Keratinocyte (primary cell): Measurements from ENCODE around the gene TMEM94. TPM values are rescaled to one million over a fixed set of nuclear protein-coding genes. Genes with fewer than 3 reads are reported as not detected.

Experiments
- DNase-seq: peaks from one replicate; pipeline ENCODE4 v3.0.0-alpha.2; 2011; ENCODE audit warnings: low read depth, missing footprints, low spot score
- FAIRE-seq: peaks from 2 replicates; lab custom pipeline; 2011; peaks lifted over from hg19 to GRCh38; lab: Jason Lieb, UNC
- H2AFZ ChIP-seq: 2 replicates; pipeline ENCODE4 v1.6.0; 2012; ENCODE audit warnings: low read length, control low read depth, inconsistent platforms; ENCODE audit not compliant: control insufficient read depth
- H3K27ac ChIP-seq: 2 replicates; pipeline ENCODE4 v1.5.1; 2011; ENCODE audit warnings: low read length; ENCODE audit not compliant: control insufficient read depth, insufficient read depth
- H3K27me3 ChIP-seq: 3 replicates; pipeline ENCODE4 v1.6.0; 2011; ENCODE audit warnings: low read length; ENCODE audit not compliant: control insufficient read depth, insufficient read depth; ENCODE audit errors: extremely low read depth
- H3K36me3 ChIP-seq, 2 experiments: 2 replicates in 1 of 2; 3 replicates in 1 of 2; pipeline ENCODE4 v1.5.1; 2011; ENCODE audit warnings: low read length in 2 of 2, mild to moderate bottlenecking in 1 of 2; ENCODE audit not compliant: control insufficient read depth in 2 of 2, insufficient read depth in 2 of 2; ENCODE audit errors: extremely low read depth in 1 of 2
- H3K4me1 ChIP-seq: 3 replicates; pipeline ENCODE4 v1.5.1; 2011; ENCODE audit warnings: low read length; ENCODE audit not compliant: control insufficient read depth, insufficient read depth; ENCODE audit errors: extremely low read depth
- H3K4me2 ChIP-seq: 3 replicates; pipeline ENCODE4 v1.6.0; 2011; ENCODE audit warnings: low read depth, low read length; ENCODE audit not compliant: control insufficient read depth, insufficient read depth; ENCODE audit errors: extremely low read depth
- H3K4me3 ChIP-seq, 3 experiments: fragments of 200-600 bp in 1 of 3; sonication (generic) in 1 of 3; 2 replicates in 2 of 3; 3 replicates in 1 of 3; pipeline ENCODE4 v1.5.1; 2011 to 2016; ENCODE audit warnings: low read length in 3 of 3, mild to moderate bottlenecking in 3 of 3, control low read depth in 2 of 3, inconsistent platforms in 1 of 3, low read depth in 1 of 3, mixed read lengths in 1 of 3, mixed run types in 1 of 3, moderate library complexity in 1 of 3; ENCODE audit not compliant: control insufficient read depth in 2 of 3, insufficient read depth in 2 of 3; ENCODE audit errors: extremely low read depth in 1 of 3
- H3K79me2 ChIP-seq: 2 replicates; pipeline ENCODE4 v1.6.0; 2012; ENCODE audit warnings: low read length; ENCODE audit not compliant: control insufficient read depth, insufficient read depth
- H3K9ac ChIP-seq: 3 replicates; pipeline ENCODE4 v1.6.0; 2011; ENCODE audit warnings: low read length; ENCODE audit not compliant: control insufficient read depth, insufficient read depth; ENCODE audit errors: extremely low read depth
- H3K9me1 ChIP-seq: 3 replicates; pipeline ENCODE4 v1.6.0; 2011; ENCODE audit warnings: low read length; ENCODE audit not compliant: control insufficient read depth, insufficient read depth; ENCODE audit errors: extremely low read depth
- H3K9me3 ChIP-seq: 2 replicates; pipeline ENCODE4 v1.5.1; 2012; ENCODE audit warnings: low read depth, low read length; ENCODE audit not compliant: control insufficient read depth
- H4K20me1 ChIP-seq: 3 replicates; pipeline ENCODE4 v1.6.0; 2011; ENCODE audit warnings: low read length; ENCODE audit not compliant: control insufficient read depth, insufficient read depth; ENCODE audit errors: extremely low read depth
- EZH2 ChIP-seq: IDR thresholded peaks from one replicate; pipeline ENCODE4 v1.6.1; 2012; ENCODE audit warnings: inconsistent platforms, mild to moderate bottlenecking, low read length, moderate library complexity
- dilution Hi-C: fragments of 300-500 bp; cut with MboI; formaldehyde crosslinking; loops from one replicate; pipeline ENCODE4 v1.7.0; 2020; ENCODE audit warnings: low sequenced_read_pairs; ENCODE audit not compliant: extremely low pct_ligation_motif_present
- polyA plus RNA-seq, 5 experiments: library from polyadenylated mRNA; depleted of rRNA in 3 of 5; stranded (reverse) in 3 of 5; stranded (forward) in 1 of 5; unstranded in 1 of 5; fragments of >200 nt; gene quantifications; 1 replicate in 1 of 5; 2 replicates in 3 of 5; 3 replicates in 1 of 5; pipeline versions ENCODE4 v1.2.1 to v1.2.3, GENCODE V29; 2011 to 2012; ENCODE audit warnings: missing spikeins in 2 of 5, low read depth in 1 of 5, low replicate concordance in 1 of 5
- TF ChIP-seq, protein P1 (sequence below), 3 experiments: IDR thresholded peaks in 1 of 3; conservative IDR thresholded peaks in 1 of 3; optimal IDR thresholded peaks in 1 of 3; 2 replicates in 2 of 3; 3 replicates in 1 of 3; pipeline versions ENCODE3 to v1.5.1; 2011; ENCODE audit warnings: low read length in 3 of 3, mild to moderate bottlenecking in 3 of 3, moderate library complexity in 2 of 3, control low read depth in 1 of 3, inconsistent platforms in 1 of 3; ENCODE audit not compliant: insufficient read depth in 2 of 3; ENCODE audit errors: extremely low read depth in 1 of 3

Gene TMEM94
- polyA plus RNA-seq, 1 donor (not counting 4 experiments of a cell fraction or from before 2014, with no cell fraction given), result 13.6 TPM

DNA sequence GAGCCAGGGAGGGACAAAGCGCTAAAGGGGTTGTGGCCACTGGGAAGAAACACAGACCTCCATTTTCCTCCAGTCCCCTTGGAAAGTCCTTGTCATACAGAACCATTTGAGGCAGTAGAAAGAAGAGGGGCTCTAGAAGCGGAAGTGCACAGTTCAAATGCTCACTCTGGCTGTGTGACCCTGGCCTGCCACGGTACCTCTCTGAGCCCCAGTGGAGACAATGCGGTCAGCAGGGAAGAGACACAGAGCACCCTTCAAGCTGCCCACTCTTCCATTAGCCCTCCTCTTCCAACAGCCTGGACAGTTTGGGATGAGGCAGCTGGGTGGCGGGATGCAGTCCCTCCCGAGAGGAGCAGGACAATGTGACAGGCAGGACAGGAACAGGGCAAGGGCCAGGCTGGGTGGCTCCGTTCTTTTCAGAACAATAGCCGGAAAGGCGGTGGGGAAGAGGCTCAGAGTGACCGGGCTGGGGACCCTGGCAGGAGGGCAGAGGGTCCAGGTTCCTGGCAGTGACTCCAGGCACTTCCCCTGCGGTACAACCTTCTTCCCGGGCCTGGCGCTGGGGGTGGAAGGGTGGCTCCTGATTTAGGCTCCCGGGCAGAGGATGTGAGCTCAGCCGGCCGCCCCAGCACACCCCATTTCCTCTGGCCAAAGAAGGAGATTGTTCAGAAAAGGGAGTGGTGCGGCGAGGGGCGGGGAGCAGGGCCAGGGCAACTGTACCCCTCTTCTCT lies 53.3 kb downstream of the TMEM94 start:
- peak overlapping the region; percentile 54 for H3K4me2 ChIP-seq
- TF ChIP-seq, protein P1, sequence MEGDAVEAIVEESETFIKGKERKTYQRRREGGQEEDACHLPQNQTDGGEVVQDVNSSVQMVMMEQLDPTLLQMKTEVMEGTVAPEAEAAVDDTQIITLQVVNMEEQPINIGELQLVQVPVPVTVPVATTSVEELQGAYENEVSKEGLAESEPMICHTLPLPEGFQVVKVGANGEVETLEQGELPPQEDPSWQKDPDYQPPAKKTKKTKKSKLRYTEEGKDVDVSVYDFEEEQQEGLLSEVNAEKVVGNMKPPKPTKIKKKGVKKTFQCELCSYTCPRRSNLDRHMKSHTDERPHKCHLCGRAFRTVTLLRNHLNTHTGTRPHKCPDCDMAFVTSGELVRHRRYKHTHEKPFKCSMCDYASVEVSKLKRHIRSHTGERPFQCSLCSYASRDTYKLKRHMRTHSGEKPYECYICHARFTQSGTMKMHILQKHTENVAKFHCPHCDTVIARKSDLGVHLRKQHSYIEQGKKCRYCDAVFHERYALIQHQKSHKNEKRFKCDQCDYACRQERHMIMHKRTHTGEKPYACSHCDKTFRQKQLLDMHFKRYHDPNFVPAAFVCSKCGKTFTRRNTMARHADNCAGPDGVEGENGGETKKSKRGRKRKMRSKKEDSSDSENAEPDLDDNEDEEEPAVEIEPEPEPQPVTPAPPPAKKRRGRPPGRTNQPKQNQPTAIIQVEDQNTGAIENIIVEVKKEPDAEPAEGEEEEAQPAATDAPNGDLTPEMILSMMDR (optimal IDR thresholded peaks at IDR 0.05 in 1 of 3, IDR thresholded peaks at IDR 0.05 in 1 of 3, conservative IDR thresholded peaks at IDR 0.05 in 1 of 3; ENCODE audit: extremely low read depth in 1 of 3, insufficient read depth in 2 of 3, low read length in 3 of 3), result no peak
- no peak for TF ChIP-seq EZH2
- DNase-seq (no peak), FAIRE-seq (no peak)
- no peaks in the 10 kb centered on the region for H3K27me3 ChIP-seq
- no peak overlapping the region for H3K9ac ChIP-seq
- H3K79me2 ChIP-seq, result peaks cover 20% of the 10 kb centered on the region
- H3K36me3 ChIP-seq, result peaks cover 7 to 29% of the 10 kb centered on the region in 2 experiments
- H3K27ac ChIP-seq, result no peak overlapping the region
- H4K20me1 ChIP-seq, result peaks cover 7% of the 10 kb centered on the region
- peaks cover 31% of the 10 kb centered on the region for H3K4me1 ChIP-seq
- no peak overlapping the region for H3K4me3 ChIP-seq
- no peak overlapping the region for H2AFZ ChIP-seq
- no peaks in the 10 kb centered on the region for H3K9me3 ChIP-seq
- H3K9me1 ChIP-seq, result peaks cover 3% of the 10 kb centered on the region
- dilution Hi-C loops, result no loop called here

DNA sequence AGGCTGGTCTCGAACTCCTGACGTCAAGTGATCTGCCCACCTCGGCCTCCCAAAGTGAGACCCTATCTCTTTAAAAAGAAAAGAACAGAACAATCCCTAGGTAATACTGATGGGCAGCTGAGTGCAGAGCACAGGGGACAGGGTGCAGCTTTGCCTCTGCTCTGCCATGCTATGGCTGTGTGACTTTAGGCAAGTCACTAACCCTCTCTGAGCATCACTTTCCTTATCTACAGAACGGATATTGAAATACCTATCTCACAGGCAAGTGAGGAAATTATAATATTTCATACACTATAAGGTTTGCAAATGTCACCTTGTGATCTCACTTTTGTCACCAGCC lies 54.8 kb downstream of the TMEM94 start:
- Histone ChIP-seq H4K20me1 (peaks cover 7% of the 10 kb centered on the region), H3K4me3 (no peak overlapping the region), H3K4me1 (peaks cover 31% of the 10 kb centered on the region), H3K36me3 (peaks cover 5 to 23% of the 10 kb centered on the region in 2 experiments), H2AFZ (no peak overlapping the region), H3K9ac (no peak overlapping the region), H3K9me3 (no peaks in the 10 kb centered on the region), H3K27ac (no peak overlapping the region), H3K79me2 (peaks cover 20% of the 10 kb centered on the region), H3K9me1 (peaks cover 3% of the 10 kb centered on the region), H3K27me3 (no peaks in the 10 kb centered on the region), H3K4me2 (no peak overlapping the region)
- dilution Hi-C loops, result no loop called here
- TF ChIP-seq, protein P1 (optimal IDR thresholded peaks at IDR 0.05 in 1 of 3, IDR thresholded peaks at IDR 0.05 in 1 of 3, conservative IDR thresholded peaks at IDR 0.05 in 1 of 3; ENCODE audit: extremely low read depth in 1 of 3, insufficient read depth in 2 of 3, low read length in 3 of 3), result no peak
- TF ChIP-seq EZH2, result no peak
- FAIRE-seq (no peak), DNase-seq (no peak)
